ENCODE measurements around the gene IER5.
A peak's percentile ranks its signal among the peaks of the same experiment; 100 is the strongest.
"Not testable (repeated sequence)": the region's sequence is repeated elsewhere in the genome, so short reads cannot be mapped to it uniquely, and the experiment has no call there.

The IER5 gene

GRCh38 chr1:181088079-181089016 lies at the start of gene IER5:
Gene IER5 (plus strand): TSS chr1:181088700. CDS start chr1:181088903, 203 bp downstream.
- DNase-seq: peak; percentile 94

GRCh38 chr1:181040284-181040865 lies 48.1 kb upstream of the IER5 start:
- no peak for DNase-seq

GRCh38 chr1:181043025-181043888 lies 45.2 kb upstream of the IER5 start:
- peak; percentile 63 for DNase-seq

GRCh38 chr1:181044449-181044966 lies 44.0 kb upstream of the IER5 start:
- DNase-seq: peak; percentile 89

- not testable (repeated sequence) for DNase-seq
These were observed 42.6 kb upstream of the IER5 start for GRCh38 chr1:181045946-181046345.

- no peak for DNase-seq
These were observed 39.1 kb upstream of the IER5 start for GRCh38 chr1:181049378-181049777.

- DNase-seq: no peak
These were observed 37.6 kb upstream of the IER5 start for GRCh38 chr1:181050922-181051321.

- no peak for DNase-seq
These were observed 31.9 kb upstream of the IER5 start for GRCh38 chr1:181056560-181056959.

- no peak for DNase-seq
These were observed 31.4 kb upstream of the IER5 start for GRCh38 chr1:181057079-181057478.

- DNase-seq: no peak
These were observed 29.1 kb upstream of the IER5 start for GRCh38 chr1:181059435-181059834.

- no peak for DNase-seq
These were observed 28.4 kb upstream of the IER5 start for GRCh38 chr1:181060066-181060465.

GRCh38 chr1:181060947-181061346 lies 27.6 kb upstream of the IER5 start:
- not testable (repeated sequence) for DNase-seq

- no peak for DNase-seq
These were observed 27.0 kb upstream of the IER5 start for GRCh38 chr1:181061487-181061886.

- DNase-seq: no peak
These were observed 26.3 kb upstream of the IER5 start for GRCh38 chr1:181061891-181062835.

GRCh38 chr1:181062836-181063428 lies 25.6 kb upstream of the IER5 start:
- peak; percentile 57 for DNase-seq

- DNase-seq: no peak
These were observed 24.4 kb upstream of the IER5 start for GRCh38 chr1:181064011-181064623.

- DNase-seq: no peak
These were observed 23.8 kb upstream of the IER5 start for GRCh38 chr1:181064702-181065101.

- DNase-seq: no peak
These were observed 14.9 kb upstream of the IER5 start for GRCh38 chr1:181073638-181074037.

GRCh38 chr1:181075766-181076350 lies 12.6 kb upstream of the IER5 start:
- DNase-seq: no peak

GRCh38 chr1:181076852-181077251 lies 11.6 kb upstream of the IER5 start:
- no peak for DNase-seq
